ENCODE data around the gene VPS9D1.
"Not testable (repeated sequence)": the region's sequence is repeated elsewhere in the genome, so short reads cannot be mapped to it uniquely, and the experiment has no call there.

VPS9D1 gene

GRCh38 chr16:89693931-89694783, 26.5 kb downstream of the VPS9D1 start:
- no peak for TF ChIP-seq CTCF (IDR thresholded peaks at IDR 0.05)
- no peak overlapping the region for H3K4me3 ChIP-seq (ENCODE audit: low read depth in 1 of 2, low read length in 1 of 2)
- no peak overlapping the region for H3K27ac ChIP-seq
- H3K36me3 ChIP-seq: peaks cover 42% of the 10 kb centered on the region
- no peaks in the 10 kb centered on the region for H3K4me1 ChIP-seq (ENCODE audit: control insufficient read depth in 1 of 2, insufficient read depth in 1 of 2, low read depth in 1 of 2, low read length in 1 of 2)
- no peaks in the 10 kb centered on the region for H3K27me3 ChIP-seq
- H3K9me3 ChIP-seq: no peaks in the 10 kb centered on the region

GRCh38 chr16:89693289-89693731, 27.4 kb downstream of the VPS9D1 start:
- no peak for TF ChIP-seq CTCF (IDR thresholded peaks at IDR 0.05)
- no peaks in the 10 kb centered on the region for H3K4me1 ChIP-seq (ENCODE audit: control insufficient read depth in 1 of 2, insufficient read depth in 1 of 2, low read depth in 1 of 2, low read length in 1 of 2)
- H3K36me3 ChIP-seq: peaks cover 42% of the 10 kb centered on the region
- no peak overlapping the region for H3K27ac ChIP-seq
- no peaks in the 10 kb centered on the region for H3K27me3 ChIP-seq
- H3K9me3 ChIP-seq: no peaks in the 10 kb centered on the region
- no peak overlapping the region for H3K4me3 ChIP-seq (ENCODE audit: low read depth in 1 of 2, low read length in 1 of 2)

DNA sequence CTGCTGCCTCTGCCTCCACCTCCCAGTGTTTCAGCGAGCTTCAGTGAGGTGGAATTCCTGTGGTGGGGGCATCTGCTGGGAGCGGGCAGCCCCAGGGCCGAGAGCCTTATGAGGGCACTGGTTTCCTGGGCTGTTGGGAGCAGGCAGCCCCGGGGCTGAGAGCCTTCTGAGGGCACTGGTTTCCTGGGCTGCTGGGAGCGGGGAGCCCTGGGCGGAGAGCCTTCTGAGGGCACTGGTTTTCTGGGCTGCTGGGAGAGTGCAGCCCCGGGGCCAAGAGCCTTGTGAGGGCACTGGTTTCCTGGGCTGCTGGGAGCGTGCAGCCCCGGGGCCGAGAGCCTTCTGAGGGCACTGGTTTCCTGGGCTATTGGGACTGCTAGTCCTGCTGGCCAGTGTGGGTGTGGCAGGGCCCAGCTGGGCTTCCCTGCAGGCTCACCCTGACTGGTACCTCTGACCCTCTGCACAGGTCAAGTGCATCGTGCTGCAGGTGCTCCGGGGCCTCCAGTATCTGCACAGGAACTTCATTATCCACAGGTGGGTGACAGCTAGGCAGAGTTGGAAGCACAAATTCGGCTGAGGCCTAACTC, 28.6 kb downstream of the VPS9D1 start:
- Histone ChIP-seq H3K4me1 (ENCODE audit: control insufficient read depth in 1 of 2, insufficient read depth in 1 of 2, low read depth in 1 of 2, low read length in 1 of 2) (peaks cover 7 to 8% of the 10 kb centered on the region in 2 experiments), H3K36me3 (peaks cover 31% of the 10 kb centered on the region), H3K27me3 (no peaks in the 10 kb centered on the region), H3K9me3 (no peaks in the 10 kb centered on the region), H3K27ac (no peak overlapping the region), H3K4me3 (ENCODE audit: low read depth in 1 of 2, low read length in 1 of 2) (no peak overlapping the region)
- no peak for TF ChIP-seq CTCF (IDR thresholded peaks at IDR 0.05)

GRCh38 chr16:89691231-89691985, 29.3 kb downstream of the VPS9D1 start:
- peaks cover 8 to 10% of the 10 kb centered on the region in 2 experiments for H3K4me1 ChIP-seq (ENCODE audit: control insufficient read depth in 1 of 2, insufficient read depth in 1 of 2, low read depth in 1 of 2, low read length in 1 of 2)
- H3K4me3 ChIP-seq (ENCODE audit: low read depth in 1 of 2, low read length in 1 of 2): no peak overlapping the region
- H3K36me3 ChIP-seq: peaks cover 26% of the 10 kb centered on the region
- H3K27ac ChIP-seq: no peak overlapping the region
- no peaks in the 10 kb centered on the region for H3K9me3 ChIP-seq
- no peaks in the 10 kb centered on the region for H3K27me3 ChIP-seq
- TF ChIP-seq CTCF (IDR thresholded peaks at IDR 0.05): no peak

DNA sequence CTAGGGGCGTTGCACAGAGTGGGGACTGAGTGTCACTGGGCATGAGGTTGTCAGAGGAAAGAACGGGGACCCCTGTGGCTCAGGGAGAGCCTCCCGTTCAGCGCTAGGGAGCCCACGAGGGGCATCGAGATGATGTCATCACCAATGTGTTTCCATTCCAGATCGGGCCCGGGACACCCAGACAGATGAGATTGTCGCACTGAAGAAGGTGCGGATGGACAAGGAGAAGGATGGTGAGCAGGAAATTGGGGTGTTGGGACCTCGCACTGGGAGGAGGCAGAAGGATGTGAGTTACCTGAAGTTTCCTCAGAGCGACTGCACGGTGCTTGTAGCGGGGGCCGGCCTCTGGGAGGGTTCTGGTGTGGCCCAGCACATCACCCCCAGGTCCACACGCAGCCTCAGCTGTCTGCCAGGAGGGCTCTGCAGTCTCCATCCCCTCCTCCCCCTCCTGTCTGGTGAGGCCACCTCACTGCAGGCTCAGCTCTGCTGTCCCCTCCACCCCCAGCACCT, 30.3 kb downstream of the VPS9D1 start:
- no peak for TF ChIP-seq CTCF (IDR thresholded peaks at IDR 0.05)
- H3K36me3 ChIP-seq: peaks cover 26% of the 10 kb centered on the region
- peaks cover 12% of the 10 kb centered on the region in 2 experiments for H3K4me1 ChIP-seq (ENCODE audit: control insufficient read depth in 1 of 2, insufficient read depth in 1 of 2, low read depth in 1 of 2, low read length in 1 of 2)

DNA sequence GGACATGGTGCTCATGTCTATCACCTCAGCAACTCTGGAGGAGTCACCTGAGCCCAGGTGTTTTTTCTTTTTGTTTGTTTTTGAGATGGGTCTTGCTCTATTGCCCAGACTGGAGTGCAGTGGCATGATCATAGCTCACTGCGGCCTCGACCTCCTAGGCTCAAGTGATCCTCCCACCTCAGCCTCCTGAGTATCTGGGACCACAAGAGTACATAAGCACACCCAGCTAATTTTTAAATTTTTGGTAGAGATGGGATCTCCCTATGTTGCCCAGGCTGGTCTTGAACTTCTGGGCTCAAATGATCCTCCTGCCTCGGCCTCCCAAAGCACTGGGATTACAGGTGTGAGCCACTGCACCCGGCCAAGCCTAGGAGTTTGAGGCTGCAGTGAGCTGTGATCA, 31.1 kb downstream of the VPS9D1 start:
- H3K36me3 ChIP-seq: peaks cover 26% of the 10 kb centered on the region
- H3K27me3 ChIP-seq; H3K9me3 ChIP-seq; H3K4me3 ChIP-seq (ENCODE audit: low read depth in 1 of 2, low read length in 1 of 2); H3K27ac ChIP-seq: not testable (repeated sequence)
- H3K4me1 ChIP-seq (ENCODE audit: control insufficient read depth in 1 of 2, insufficient read depth in 1 of 2, low read depth in 1 of 2, low read length in 1 of 2): peaks cover 12% of the 10 kb centered on the region in 2 experiments

More for the DNA sequence above, 30.3 kb downstream of the VPS9D1 start:
- no peaks in the 10 kb centered on the region for H3K9me3 ChIP-seq
- H3K4me3 ChIP-seq (ENCODE audit: low read depth in 1 of 2, low read length in 1 of 2): no peak overlapping the region
- H3K27me3 ChIP-seq: no peaks in the 10 kb centered on the region
- H3K27ac ChIP-seq: no peak overlapping the region

Measured in neutrophil (primary cell).